H9 (cell line): ENCODE results near the gene NDUFC2. TPM values are rescaled to one million over a fixed set of nuclear protein-coding genes. Genes with fewer than 3 reads are reported as not detected.

Experiments
- DNase-seq: peaks from one replicate; pipeline ENCODE4 v3.0.0-alpha.2; 2017
- H2AFZ ChIP-seq: one replicate; pipeline ENCODE4 v1.6.1; 2013; ENCODE audit warnings: mild to moderate bottlenecking, low read length, control low read depth, moderate library complexity
- H2AK5ac ChIP-seq: 2 replicates; pipeline ENCODE4 v1.6.1; 2013; ENCODE audit warnings: low read length, control low read depth, mixed read lengths; ENCODE audit not compliant: insufficient read length
- H2BK120ac ChIP-seq: one replicate; pipeline ENCODE4 v1.6.1; 2013; ENCODE audit warnings: low read depth, mild to moderate bottlenecking, low read length, control low read depth, inconsistent platforms; ENCODE audit not compliant: poor library complexity, severe bottlenecking
- H2BK12ac ChIP-seq: 2 replicates; pipeline ENCODE4 v1.6.1; 2013; ENCODE audit warnings: low read length, control low read depth, mixed read lengths, low read depth; ENCODE audit not compliant: insufficient read length
- H2BK15ac ChIP-seq: 2 replicates; pipeline ENCODE4 v1.6.1; 2013; ENCODE audit warnings: low read depth, low read length, control low read depth
- H2BK20ac ChIP-seq: one replicate; pipeline ENCODE4 v1.6.1; 2013; ENCODE audit warnings: low read depth, mild to moderate bottlenecking, low read length, control low read depth, inconsistent platforms; ENCODE audit not compliant: poor library complexity, severe bottlenecking
- H2BK5ac ChIP-seq: 2 replicates; pipeline ENCODE4 v1.6.1; 2013; ENCODE audit warnings: low read length, control low read depth, mixed read lengths; ENCODE audit not compliant: insufficient read length
- H3K14ac ChIP-seq: 2 replicates; pipeline ENCODE4 v1.6.1; 2013; ENCODE audit warnings: low read length, control low read depth; ENCODE audit not compliant: insufficient read depth
- H3K18ac ChIP-seq: 2 replicates; pipeline ENCODE4 v1.6.1; 2013; ENCODE audit warnings: low read depth, mild to moderate bottlenecking, mixed read lengths, low read length, control low read depth; ENCODE audit not compliant: insufficient read length
- H3K23ac ChIP-seq: 2 replicates; pipeline ENCODE4 v1.6.1; 2013; ENCODE audit warnings: low read length, control low read depth, mixed read lengths, low read depth; ENCODE audit not compliant: insufficient read length
- H3K23me2 ChIP-seq: 2 replicates; pipeline ENCODE4 v1.6.1; 2013; ENCODE audit warnings: low read depth, mild to moderate bottlenecking, mixed read lengths, low read length, control low read depth; ENCODE audit not compliant: insufficient read length, poor library complexity, severe bottlenecking
- H3K27ac ChIP-seq: 2 replicates; pipeline ENCODE4 v1.5.1; 2013; ENCODE audit warnings: low read length, control low read depth, mixed read lengths, low read depth; ENCODE audit not compliant: insufficient read length
- H3K27me3 ChIP-seq: 2 replicates; pipeline ENCODE4 v1.6.1; 2013; ENCODE audit warnings: low read length, control low read depth, inconsistent platforms; ENCODE audit not compliant: insufficient read depth
- H3K4ac ChIP-seq: 2 replicates; pipeline ENCODE4 v1.6.1; 2013; ENCODE audit warnings: low read depth, mild to moderate bottlenecking, control low read depth, inconsistent platforms, low read length, moderate library complexity
- H3K4me1 ChIP-seq: 2 replicates; pipeline ENCODE4 v1.6.1; 2013; ENCODE audit warnings: low read length, control low read depth, inconsistent platforms; ENCODE audit not compliant: insufficient read depth
- H3K4me2 ChIP-seq: 2 replicates; pipeline ENCODE4 v1.6.1; 2013; ENCODE audit warnings: low read length, control low read depth, mixed read lengths; ENCODE audit not compliant: insufficient read length, insufficient read depth
- H3K56ac ChIP-seq: 2 replicates; pipeline ENCODE4 v1.6.1; 2013; ENCODE audit warnings: low read depth, mild to moderate bottlenecking, mixed read lengths, low read length, control low read depth; ENCODE audit not compliant: insufficient read length
- H3K79me1 ChIP-seq: 2 replicates; pipeline ENCODE4 v1.6.1; 2013; ENCODE audit warnings: low read depth, mild to moderate bottlenecking, moderate library complexity, low read length, control low read depth, inconsistent platforms; ENCODE audit not compliant: insufficient read depth, poor library complexity, severe bottlenecking
- H3K79me2 ChIP-seq: 2 replicates; pipeline ENCODE4 v1.6.1; 2013; ENCODE audit warnings: low read length, control low read depth, inconsistent platforms; ENCODE audit not compliant: insufficient read depth
- H3K9ac ChIP-seq: 2 replicates; pipeline ENCODE4 v1.6.1; 2013; ENCODE audit warnings: low read length, control low read depth, mixed read lengths; ENCODE audit not compliant: insufficient read length; ENCODE audit errors: extremely low read depth
- H3K9me3 ChIP-seq: one replicate; pipeline ENCODE4 v1.6.1; 2013; ENCODE audit warnings: low read depth, low read length, inconsistent platforms; ENCODE audit not compliant: control insufficient read depth
- H3T11ph ChIP-seq: one replicate; pipeline ENCODE4 v1.6.1; 2013; ENCODE audit warnings: mild to moderate bottlenecking, low read length, control low read depth, inconsistent platforms
- H4K20me1 ChIP-seq: one replicate; pipeline ENCODE4 v1.6.1; 2013; ENCODE audit not compliant: control insufficient read depth, insufficient read length, insufficient read depth
- H4K5ac ChIP-seq: 2 replicates; pipeline ENCODE4 v1.6.1; 2013; ENCODE audit warnings: low read depth, mild to moderate bottlenecking, mixed read lengths, low read length, control low read depth; ENCODE audit not compliant: insufficient read length
- H4K8ac ChIP-seq: replicated peaks from 2 replicates; pipeline ENCODE4 v1.6.1; 2013; ENCODE audit warnings: low read length, control low read depth, mixed read lengths, low read depth; ENCODE audit not compliant: insufficient read length
- H4K91ac ChIP-seq: 2 replicates; pipeline ENCODE4 v1.6.1; 2013; ENCODE audit warnings: low read depth, mild to moderate bottlenecking, moderate library complexity, mixed read lengths, low read length, control low read depth; ENCODE audit not compliant: insufficient read length
- H3K27ac Mint-ChIP-seq, 3 experiments: 2 replicates in 2 of 3; 3 replicates in 1 of 3; pipeline ENCODE4 v1.8.0; 2020 to 2021; ENCODE audit warnings: mixed read lengths in 3 of 3, mild to moderate bottlenecking in 1 of 3, moderate library complexity in 1 of 3
- H3K27me3 Mint-ChIP-seq: 2 replicates; pipeline ENCODE4 v1.8.0; 2021; ENCODE audit warnings: low read depth, mild to moderate bottlenecking, moderate library complexity, mixed read lengths
- H3K36me3 Mint-ChIP-seq, 3 experiments: 2 replicates in 2 of 3; 3 replicates in 1 of 3; pipeline ENCODE4 v1.8.0; 2020 to 2021; ENCODE audit warnings: low read depth in 3 of 3, mixed read lengths in 3 of 3; ENCODE audit not compliant: insufficient read depth in 1 of 3
- H3K4me1 Mint-ChIP-seq, 2 experiments: 2 replicates each; pipeline ENCODE4 v1.8.0; 2020; ENCODE audit warnings: mixed read lengths in 2 of 2
- H3K4me3 Mint-ChIP-seq, 2 experiments: 2 replicates in 1 of 2; 3 replicates in 1 of 2; pipeline ENCODE4 v1.8.0; 2020 to 2021; ENCODE audit warnings: mild to moderate bottlenecking in 2 of 2, mixed read lengths in 2 of 2, moderate library complexity in 1 of 2
- H3K9me3 Mint-ChIP-seq, 2 experiments: 2 replicates in 1 of 2; 3 replicates in 1 of 2; pipeline ENCODE4 v1.8.0; 2020; ENCODE audit warnings: mild to moderate bottlenecking in 2 of 2, mixed read lengths in 2 of 2, moderate library complexity in 1 of 2
- WGBS: extraction: QIAGEN DNeasy Blood & Tissue Kit; methylation state at CpG from one replicate; pipeline ENCODE4 v1.1.7; 2013; ENCODE audit warnings: missing lambda C conversion rate, low lambda C conversion rate, mixed read lengths; ENCODE audit not compliant: insufficient read length; ENCODE audit errors: extremely low coverage; 5-methylcytosine and 5-hydroxymethylcytosine counted together
- total RNA-seq: library from RNA; stranded (reverse); gene quantifications from 2 replicates; pipeline ENCODE4 v1.2.1, GENCODE V29; 2021
- TF ChIP-seq, protein P1 (sequence below): fragments of 200-600 bp; sonication (generic); conservative IDR thresholded peaks from 3 replicates; pipeline ENCODE4 v1.8.0; 2021; ENCODE audit warnings: antibody characterized with exemption, mild to moderate bottlenecking

NDUFC2 gene
- total RNA-seq, 1 experiment from 2014 or later: 247 TPM

DNA sequence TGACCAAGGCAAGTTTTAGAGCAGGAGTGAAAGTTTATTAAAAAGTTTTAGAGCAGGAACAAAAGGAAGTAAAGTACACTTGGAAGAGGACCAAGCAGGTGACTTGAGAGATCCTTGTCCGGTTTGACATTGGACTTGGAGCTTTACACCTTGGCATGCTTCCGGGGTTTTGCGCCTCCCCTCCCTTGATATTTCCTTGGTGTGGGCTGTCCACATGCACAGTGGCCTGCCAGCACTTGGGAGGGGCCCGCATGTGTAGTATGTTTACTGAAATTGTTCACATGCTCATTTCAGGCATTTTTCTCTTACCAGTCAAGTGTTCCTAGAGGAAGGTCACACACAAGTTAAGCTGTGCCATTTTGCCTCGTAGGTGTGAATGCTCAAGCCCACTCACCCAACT is 35.0 kb downstream of the NDUFC2 start:
- no peaks in the 10 kb centered on the region; a peak in 1 of 7 replicates for H3K36me3 Mint-ChIP-seq
- TF ChIP-seq, protein P1, sequence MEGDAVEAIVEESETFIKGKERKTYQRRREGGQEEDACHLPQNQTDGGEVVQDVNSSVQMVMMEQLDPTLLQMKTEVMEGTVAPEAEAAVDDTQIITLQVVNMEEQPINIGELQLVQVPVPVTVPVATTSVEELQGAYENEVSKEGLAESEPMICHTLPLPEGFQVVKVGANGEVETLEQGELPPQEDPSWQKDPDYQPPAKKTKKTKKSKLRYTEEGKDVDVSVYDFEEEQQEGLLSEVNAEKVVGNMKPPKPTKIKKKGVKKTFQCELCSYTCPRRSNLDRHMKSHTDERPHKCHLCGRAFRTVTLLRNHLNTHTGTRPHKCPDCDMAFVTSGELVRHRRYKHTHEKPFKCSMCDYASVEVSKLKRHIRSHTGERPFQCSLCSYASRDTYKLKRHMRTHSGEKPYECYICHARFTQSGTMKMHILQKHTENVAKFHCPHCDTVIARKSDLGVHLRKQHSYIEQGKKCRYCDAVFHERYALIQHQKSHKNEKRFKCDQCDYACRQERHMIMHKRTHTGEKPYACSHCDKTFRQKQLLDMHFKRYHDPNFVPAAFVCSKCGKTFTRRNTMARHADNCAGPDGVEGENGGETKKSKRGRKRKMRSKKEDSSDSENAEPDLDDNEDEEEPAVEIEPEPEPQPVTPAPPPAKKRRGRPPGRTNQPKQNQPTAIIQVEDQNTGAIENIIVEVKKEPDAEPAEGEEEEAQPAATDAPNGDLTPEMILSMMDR: no peak
- no peak overlapping the region for H3K14ac ChIP-seq

More for the DNA sequence above, 35.0 kb downstream of the NDUFC2 start:
- Histone ChIP-seq H4K5ac (no peak overlapping the region), H3K79me2 (no peaks in the 10 kb centered on the region), H3K9ac (no peak overlapping the region), H2BK12ac (no peak overlapping the region), H3K23me2 (no peaks in the 10 kb centered on the region), H2BK5ac (no peak overlapping the region), H3K18ac (no peak overlapping the region), H4K8ac (no peak overlapping the region), H4K20me1 (no peaks in the 10 kb centered on the region), H4K91ac (no peak overlapping the region), H3K79me1 (no peaks in the 10 kb centered on the region), H3K4me2 (no peak overlapping the region), H3K27ac (no peak overlapping the region), H3K4ac (no peak overlapping the region), H2BK15ac (no peak overlapping the region), H2BK120ac (no peak overlapping the region), H2BK20ac (no peak overlapping the region), H3K27me3 (no peaks in the 10 kb centered on the region), H3K23ac (no peak overlapping the region), H3K9me3 (no peaks in the 10 kb centered on the region), H2AK5ac (no peak overlapping the region), H2AFZ (no peak overlapping the region), H3K4me1 (no peaks in the 10 kb centered on the region), H3K56ac (no peak overlapping the region), H3T11ph (no peak overlapping the region)
- H3K27ac Mint-ChIP-seq: no peak overlapping the region
- H3K4me3 Mint-ChIP-seq: no peak overlapping the region
- peaks cover 24 to 29% of the 10 kb centered on the region in 2 experiments for H3K4me1 Mint-ChIP-seq
- H3K27me3 Mint-ChIP-seq: peaks cover 7% of the 10 kb centered on the region
- no peak for DNase-seq
- no CpG with 5 or more reads among the region's 5 CpGs for WGBS
- no peaks in the 10 kb centered on the region for H3K9me3 Mint-ChIP-seq
